ACC112 (cell line): ENCODE results near the gene FAM131A.

Source experiments
- H2AFZ ChIP-seq: fragments of 200-600 bp; sonication (generic); one replicate; pipeline ENCODE4 v1.6.0; 2017; ENCODE audit warnings: antibody characterized with exemption, low read length; ENCODE audit not compliant: unreplicated experiment
- H3K27ac ChIP-seq: fragments of 200-600 bp; sonication (generic); 2 replicates; pipeline ENCODE4 v1.5.1; 2014; ENCODE audit warnings: low read depth, mild to moderate bottlenecking, antibody characterized with exemption, low read length, moderate library complexity
- H3K27me3 ChIP-seq: fragments of 200-600 bp; sonication (generic); 2 replicates; pipeline ENCODE4 v1.6.1; 2014; ENCODE audit warnings: mild to moderate bottlenecking, antibody characterized with exemption, low read length, moderate library complexity, mixed read lengths; ENCODE audit not compliant: insufficient read depth
- H3K36me3 ChIP-seq: fragments of 200-600 bp; sonication (generic); 2 replicates; pipeline ENCODE4 v1.6.1; 2016; ENCODE audit warnings: mild to moderate bottlenecking, antibody characterized with exemption, low read length, moderate library complexity, mixed read lengths; ENCODE audit not compliant: insufficient read depth
- H3K4me1 ChIP-seq: fragments of 200-600 bp; sonication (generic); one replicate; pipeline ENCODE4 v1.6.1; 2016; ENCODE audit warnings: low read length, mixed read lengths; ENCODE audit not compliant: insufficient read depth, unreplicated experiment, control insufficient read depth
- H3K4me3 ChIP-seq: fragments of 200-600 bp; sonication (generic); 2 replicates; pipeline ENCODE4 v1.5.1; 2014; ENCODE audit warnings: mild to moderate bottlenecking, low read depth, low read length
- H3K79me2 ChIP-seq: fragments of 200-600 bp; sonication (generic); one replicate; pipeline ENCODE4 v1.6.0; 2016; ENCODE audit warnings: low read length; ENCODE audit not compliant: control insufficient read depth, unreplicated experiment, insufficient read depth

FAM131A gene

DNA sequence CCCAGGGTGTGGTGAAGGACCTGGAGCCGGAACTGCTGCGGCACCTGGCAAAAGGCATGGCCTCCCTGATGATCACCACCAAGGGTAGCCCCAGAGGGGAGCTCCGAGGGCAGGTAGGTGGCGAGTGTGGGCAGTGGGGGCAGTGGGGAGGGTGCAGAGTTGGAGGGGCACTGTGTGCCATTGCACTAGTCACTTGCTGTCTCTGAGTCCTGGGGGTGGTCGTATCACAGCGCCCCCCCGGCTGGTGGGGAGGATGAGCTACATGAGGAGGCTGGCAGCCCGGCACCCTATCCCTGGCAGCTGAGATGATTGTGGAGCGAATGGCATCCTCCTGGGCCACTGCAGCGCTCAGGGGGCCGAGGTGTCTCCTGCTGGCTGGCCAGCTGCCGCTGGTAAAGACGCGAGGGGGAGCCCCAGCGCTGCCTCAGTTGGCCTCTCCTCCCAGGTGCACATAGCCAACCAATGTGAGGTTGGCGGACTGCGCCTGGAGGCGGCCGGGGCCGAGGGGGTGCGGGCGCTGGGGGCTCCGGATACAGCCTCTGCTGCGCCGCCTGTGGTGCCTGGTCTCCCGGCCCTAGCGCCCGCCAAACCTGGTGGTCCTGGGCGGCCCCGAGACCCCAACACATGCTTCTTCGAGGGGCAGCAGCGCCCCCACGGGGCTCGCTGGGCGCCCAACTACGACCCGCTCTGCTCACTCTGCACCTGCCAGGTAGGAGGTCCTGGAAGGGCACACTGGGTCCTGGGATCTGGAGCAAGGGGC, 48.8 kb downstream of the FAM131A start:
- no peak overlapping the region for H3K27ac ChIP-seq
- H2AFZ ChIP-seq = no peak overlapping the region
- H3K79me2 ChIP-seq = no peaks in the 10 kb centered on the region
- H3K4me3 ChIP-seq = no peak overlapping the region
- H3K36me3 ChIP-seq = no peaks in the 10 kb centered on the region
- no peaks in the 10 kb centered on the region for H3K4me1 ChIP-seq
- H3K27me3 ChIP-seq = peaks cover 24% of the 10 kb centered on the region

GRCh38 chr3:184387174-184387714, 49.8 kb downstream of the FAM131A start:
- no peak overlapping the region for H3K27ac ChIP-seq
- H3K36me3 ChIP-seq = no peaks in the 10 kb centered on the region
- H2AFZ ChIP-seq = no peak overlapping the region
- peaks cover 18% of the 10 kb centered on the region for H3K27me3 ChIP-seq
- H3K4me1 ChIP-seq = no peaks in the 10 kb centered on the region
- no peaks in the 10 kb centered on the region for H3K79me2 ChIP-seq
- H3K4me3 ChIP-seq = no peak overlapping the region

GRCh38 chr3:184388164-184388935, 51.0 kb downstream of the FAM131A start:
- no peaks in the 10 kb centered on the region for H3K36me3 ChIP-seq
- H3K27ac ChIP-seq = no peak overlapping the region
- H3K4me1 ChIP-seq = no peaks in the 10 kb centered on the region
- no peak overlapping the region for H2AFZ ChIP-seq
- peaks cover 16% of the 10 kb centered on the region for H3K27me3 ChIP-seq
- no peaks in the 10 kb centered on the region for H3K79me2 ChIP-seq
- H3K4me3 ChIP-seq = no peak overlapping the region

DNA sequence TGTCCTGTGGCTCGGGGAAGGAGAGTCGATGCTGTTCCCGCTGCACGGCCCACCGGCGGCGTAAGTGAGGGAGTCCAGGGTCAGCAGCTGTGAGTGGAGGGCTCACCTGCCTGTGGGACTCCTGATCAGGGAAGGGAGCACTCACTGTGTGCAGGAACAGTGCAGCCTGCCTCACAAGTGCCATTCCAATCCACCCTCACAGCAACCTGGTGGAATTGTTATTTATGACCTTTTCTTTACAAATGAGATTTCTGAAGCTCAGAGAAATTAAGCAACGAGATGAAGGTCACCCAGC, 51.5 kb downstream of the FAM131A start:
- Histone ChIP-seq H2AFZ (no peak overlapping the region), H3K4me3 (no peak overlapping the region), H3K36me3 (no peaks in the 10 kb centered on the region), H3K27ac (no peak overlapping the region), H3K4me1 (no peaks in the 10 kb centered on the region), H3K27me3 (peaks cover 19% of the 10 kb centered on the region), H3K79me2 (no peaks in the 10 kb centered on the region)

DNA sequence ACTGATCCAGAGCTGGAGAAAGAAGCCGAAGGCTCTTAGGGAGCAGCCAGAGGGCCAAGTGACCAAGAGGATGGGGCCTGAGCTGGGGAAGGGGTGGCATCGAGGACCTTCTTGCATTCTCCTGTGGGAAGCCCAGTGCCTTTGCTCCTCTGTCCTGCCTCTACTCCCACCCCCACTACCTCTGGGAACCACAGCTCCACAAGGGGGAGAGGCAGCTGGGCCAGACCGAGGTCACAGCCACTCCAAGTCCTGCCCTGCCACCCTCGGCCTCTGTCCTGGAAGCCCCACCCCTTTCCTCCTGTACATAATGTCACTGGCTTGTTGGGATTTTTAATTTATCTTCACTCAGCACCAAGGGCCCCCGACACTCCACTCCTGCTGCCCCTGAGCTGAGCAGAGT, 52.0 kb downstream of the FAM131A start:
- Histone ChIP-seq H2AFZ (no peak overlapping the region), H3K4me1 (no peaks in the 10 kb centered on the region), H3K79me2 (no peaks in the 10 kb centered on the region), H3K27ac (no peak overlapping the region), H3K36me3 (no peaks in the 10 kb centered on the region), H3K4me3 (no peak overlapping the region), H3K27me3 (peaks cover 22% of the 10 kb centered on the region)

DNA sequence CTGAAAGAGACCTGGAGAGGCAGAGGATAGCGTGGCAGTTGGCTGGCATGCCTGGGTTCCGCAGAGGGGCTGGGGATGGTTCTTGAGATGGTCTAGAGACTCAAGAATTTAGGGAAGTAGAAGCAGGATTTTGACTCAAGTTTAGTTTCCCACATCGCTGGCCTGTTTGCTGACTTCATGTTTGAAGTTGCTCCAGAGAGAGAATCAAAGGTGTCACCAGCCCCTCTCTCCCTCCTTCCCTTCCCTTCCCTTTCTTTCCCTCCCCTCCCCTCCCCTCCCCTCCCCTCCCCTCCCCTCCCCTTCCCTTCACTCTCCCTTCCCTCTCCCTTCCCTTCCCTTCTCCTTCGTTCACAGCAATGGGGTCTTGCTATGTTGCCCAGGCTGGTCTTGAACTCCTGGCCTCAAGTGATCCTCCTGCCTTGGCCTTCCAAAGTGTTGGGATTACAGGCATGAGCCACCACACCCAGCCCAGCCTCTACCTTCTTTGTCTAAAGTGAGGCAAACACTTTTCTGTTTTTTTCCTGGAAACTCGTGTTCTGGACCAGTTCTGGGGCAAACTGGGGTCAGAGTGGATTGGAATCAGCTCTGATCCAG, 52.6 kb downstream of the FAM131A start:
- no peak overlapping the region for H2AFZ ChIP-seq
- H3K79me2 ChIP-seq = no peaks in the 10 kb centered on the region
- peaks cover 23% of the 10 kb centered on the region for H3K27me3 ChIP-seq
- H3K36me3 ChIP-seq = no peaks in the 10 kb centered on the region
- no peaks in the 10 kb centered on the region for H3K4me1 ChIP-seq
- no peak overlapping the region for H3K4me3 ChIP-seq
- H3K27ac ChIP-seq = no peak overlapping the region

GRCh38 chr3:184391266-184391665, 53.9 kb downstream of the FAM131A start:
- Histone ChIP-seq H3K79me2 (no peaks in the 10 kb centered on the region), H3K27ac (no peak overlapping the region), H3K27me3 (peaks cover 27% of the 10 kb centered on the region), H2AFZ (no peak overlapping the region), H3K4me3 (no peak overlapping the region), H3K36me3 (no peaks in the 10 kb centered on the region), H3K4me1 (no peaks in the 10 kb centered on the region)

DNA sequence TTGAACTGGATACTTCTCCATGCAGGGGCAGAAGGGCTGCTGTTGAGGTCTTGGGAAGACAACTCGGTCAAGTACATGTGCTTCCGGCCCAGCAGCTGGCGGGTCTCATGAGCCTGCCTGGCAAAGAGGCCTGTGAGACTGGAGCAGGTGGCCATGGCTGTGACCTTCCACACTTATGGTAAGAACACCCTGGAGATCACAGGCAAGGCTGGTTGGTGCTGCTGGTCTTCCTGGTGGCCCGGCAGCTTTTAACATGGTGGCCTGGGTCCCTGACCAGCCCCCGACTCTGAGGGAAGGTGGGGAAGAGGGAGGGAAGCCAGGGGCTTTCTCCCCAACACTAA, 57.9 kb downstream of the FAM131A start:
- Histone ChIP-seq H3K27me3 (peaks cover 35% of the 10 kb centered on the region), H3K4me3 (no peak overlapping the region), H3K4me1 (no peaks in the 10 kb centered on the region), H2AFZ (no peak overlapping the region), H3K79me2 (no peaks in the 10 kb centered on the region), H3K27ac (no peak overlapping the region), H3K36me3 (no peaks in the 10 kb centered on the region)
